ENCODE results near the gene LRP10. TPM values are rescaled to one million over a fixed set of nuclear protein-coding genes. Genes with fewer than 3 reads are reported as not detected.

LRP10 gene
- total and polyA plus RNA-seq, 2 of the 8 experiments (the other 6 are each of a cell fraction or from before 2014, with no cell fraction given) = 12.4 to 15.6 TPM

DNA sequence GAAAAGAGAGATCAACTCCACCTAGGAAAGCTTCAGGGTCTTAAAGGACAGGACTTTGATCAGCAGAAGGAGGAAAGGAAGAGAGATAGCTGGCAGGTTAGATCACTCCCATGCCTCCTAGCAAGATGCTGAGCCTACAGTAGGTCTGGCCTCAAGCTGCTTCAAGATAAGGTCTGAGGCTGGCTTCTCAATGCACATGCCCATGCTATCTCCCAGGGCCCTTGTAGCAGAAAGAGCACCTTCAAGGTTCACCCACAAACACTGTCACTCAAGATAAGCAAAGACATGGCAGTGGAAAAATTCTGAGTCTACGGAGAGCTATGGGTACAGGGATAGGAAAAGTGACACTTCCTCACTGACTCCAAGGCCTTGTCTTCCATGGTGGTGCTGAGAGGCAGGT is 25.8 kb downstream of the LRP10 start (continued):
- TF ChIP-seq TEAD4 (IDR thresholded peaks at IDR 0.05; ENCODE audit: low read depth, low read length) (no peak), SIN3A (conservative IDR thresholded peaks at IDR 0.05 in 1 of 2, IDR thresholded peaks at IDR 0.05 in 1 of 2; ENCODE audit: low read depth in 1 of 2, low read length in 2 of 2) (no peak)
